Uterus (tissue), 2 donors: ENCODE data around the gene GKN1.

ENCODE experiments used
- CTCF ChIP-seq, 4 experiments: fragments of 200-600 bp in 2 of 4; fragments of 450-650 bp in 2 of 4; sonication (generic) in 2 of 4; IDR thresholded peaks; one replicate each; pipeline ENCODE4 v1.5.1; 2016 to 2019; ENCODE audit warnings: antibody characterized with exemption in 4 of 4, mild to moderate bottlenecking in 2 of 4, moderate library complexity in 1 of 4
- POLR2A ChIP-seq, 2 donors: fragments of 450-650 bp; IDR thresholded peaks; one replicate each; pipeline ENCODE4 v1.6.1; 2016; ENCODE audit warnings: antibody characterized with exemption in 2 of 2, mild to moderate bottlenecking in 1 of 2, moderate library complexity in 1 of 2

DNA sequence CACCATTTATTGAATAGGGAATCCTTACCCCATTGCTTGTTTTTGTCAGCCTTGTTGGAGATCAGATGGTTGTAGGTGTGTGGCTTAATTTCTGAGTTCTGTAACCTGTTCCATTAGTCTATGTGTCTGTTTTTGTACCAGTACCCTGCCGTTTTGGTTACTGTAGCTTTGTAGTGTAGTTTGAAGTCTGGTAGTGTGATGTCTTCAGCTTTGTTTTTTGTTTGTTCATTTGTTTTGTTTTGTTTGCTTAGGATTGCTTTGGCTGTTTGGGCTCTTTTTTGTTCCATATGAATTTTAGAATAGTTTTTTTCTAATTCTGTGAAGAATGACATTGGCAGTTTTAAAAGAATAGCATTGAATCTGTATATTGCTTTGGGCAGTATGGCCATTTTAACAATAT lies 34.5 kb upstream of the GKN1 start:
- TF ChIP-seq CTCF (IDR thresholded peaks at IDR 0.05) (no peak), POLR2A (IDR thresholded peaks at IDR 0.05) (no peak)
